Natural killer cell (primary cell): ENCODE results near the gene EBF3. TPM values are rescaled to one million over a fixed set of nuclear protein-coding genes. Genes with fewer than 3 reads are reported as not detected.

ENCODE experiments used
- ATAC-seq, 3 donors: fragments of 150-1000 bp in 2 of 3; fragments of 200-7000 bp in 1 of 3; cut with Tn5 transposase; 1 replicate in 1 of 3; 2 replicates in 2 of 3; pipeline ENCODE4 v1.10.0; 2021; ENCODE audit warnings: mild to moderate bottlenecking in 2 of 3, moderate library complexity in 2 of 3
- DNase-seq, 2 donors: peaks; one replicate each; pipeline versions ENCODE4 v3.0.0 to v3.0.0-alpha.2; 2013 to 2021; ENCODE audit warnings: mixed read lengths in 1 of 2
- H3K27ac ChIP-seq: one replicate; pipeline ENCODE4 v1.5.1; 2013; ENCODE audit warnings: mild to moderate bottlenecking, low read length
- H3K27me3 ChIP-seq: one replicate; pipeline ENCODE4 v1.6.1; 2013; ENCODE audit warnings: low read length; ENCODE audit not compliant: control insufficient read depth, insufficient read depth
- H3K36me3 ChIP-seq: one replicate; pipeline ENCODE4 v1.6.1; 2013; ENCODE audit warnings: low read length; ENCODE audit not compliant: control insufficient read depth, insufficient read depth
- H3K4me1 ChIP-seq: one replicate; pipeline ENCODE4 v1.6.1; 2013; ENCODE audit warnings: low read length; ENCODE audit not compliant: control insufficient read depth, insufficient read depth
- H3K4me3 ChIP-seq: one replicate; pipeline ENCODE4 v1.5.1; 2013; ENCODE audit warnings: low read length
- H3K9me3 ChIP-seq: one replicate; pipeline ENCODE4 v1.6.1; 2013; ENCODE audit warnings: low read length; ENCODE audit not compliant: control insufficient read depth, insufficient read depth
- H3K27ac Mint-ChIP-seq, 2 donors: one replicate each; pipeline ENCODE4 v1.8.0; 2022; ENCODE audit warnings: mild to moderate bottlenecking in 2 of 2, mixed read lengths in 2 of 2, moderate library complexity in 1 of 2
- H3K27me3 Mint-ChIP-seq, 2 donors: one replicate each; pipeline ENCODE4 v1.8.0; 2022; ENCODE audit warnings: low read depth in 2 of 2, mixed read lengths in 2 of 2
- H3K36me3 Mint-ChIP-seq: one replicate; pipeline ENCODE4 v1.8.0; 2022; ENCODE audit warnings: mixed read lengths
- H3K4me1 Mint-ChIP-seq, 2 donors: one replicate each; pipeline ENCODE4 v1.8.0; 2022; ENCODE audit warnings: mixed read lengths in 2 of 2
- H3K4me3 Mint-ChIP-seq: one replicate; pipeline ENCODE4 v1.8.0; 2022; ENCODE audit warnings: mild to moderate bottlenecking, moderate library complexity, mixed read lengths
- H3K9me3 Mint-ChIP-seq, 2 donors: one replicate each; pipeline ENCODE4 v1.8.0; 2022; ENCODE audit warnings: mixed read lengths in 2 of 2
- WGBS: methylation state at CpG from one replicate; pipeline ENCODE4 v1.1.7; 2013; ENCODE audit warnings: missing lambda C conversion rate; ENCODE audit not compliant: insufficient coverage; 5-methylcytosine and 5-hydroxymethylcytosine counted together
- intact Hi-C: fragments of 100-400 bp; cut with micrococcal nuclease; formaldehyde crosslinking; loops from one replicate; pipeline ENCODE4 v1.14.2; 2022
- total RNA-seq, 4 donors: library from RNA; stranded (reverse); fragments of 120-200 nt in 1 of 4; gene quantifications; one replicate each; pipeline versions ENCODE4 v1.2.3 to v1.2.4, GENCODE V29; 2013 to 2022
- TF ChIP-seq, protein P1 (sequence below): fragments of 200-600 bp; IDR thresholded peaks from one replicate; pipeline ENCODE4 v1.8.0; 2022; ENCODE audit warnings: antibody characterized with exemption

Gene EBF3
- total RNA-seq, 3 donors from 2014 or later (not counting 1 experiment from before 2014, with no cell fraction given): not detected

GRCh38 chr10:129900825-129901224 is 63.2 kb downstream of the EBF3 start:
- Histone ChIP-seq H3K27me3 (no peaks in the 10 kb centered on the region), H3K4me1 (no peaks in the 10 kb centered on the region), H3K36me3 (no peaks in the 10 kb centered on the region), H3K27ac (no peak overlapping the region), H3K9me3 (no peaks in the 10 kb centered on the region), H3K4me3 (no peak overlapping the region)
- H3K27me3 Mint-ChIP-seq: peaks cover 14 to 51% of the 10 kb centered on the region in 2 donors
- ATAC-seq: no peak
- WGBS: 94% methylated on average over 1 of the region's 1 CpG
- TF ChIP-seq, protein P1, sequence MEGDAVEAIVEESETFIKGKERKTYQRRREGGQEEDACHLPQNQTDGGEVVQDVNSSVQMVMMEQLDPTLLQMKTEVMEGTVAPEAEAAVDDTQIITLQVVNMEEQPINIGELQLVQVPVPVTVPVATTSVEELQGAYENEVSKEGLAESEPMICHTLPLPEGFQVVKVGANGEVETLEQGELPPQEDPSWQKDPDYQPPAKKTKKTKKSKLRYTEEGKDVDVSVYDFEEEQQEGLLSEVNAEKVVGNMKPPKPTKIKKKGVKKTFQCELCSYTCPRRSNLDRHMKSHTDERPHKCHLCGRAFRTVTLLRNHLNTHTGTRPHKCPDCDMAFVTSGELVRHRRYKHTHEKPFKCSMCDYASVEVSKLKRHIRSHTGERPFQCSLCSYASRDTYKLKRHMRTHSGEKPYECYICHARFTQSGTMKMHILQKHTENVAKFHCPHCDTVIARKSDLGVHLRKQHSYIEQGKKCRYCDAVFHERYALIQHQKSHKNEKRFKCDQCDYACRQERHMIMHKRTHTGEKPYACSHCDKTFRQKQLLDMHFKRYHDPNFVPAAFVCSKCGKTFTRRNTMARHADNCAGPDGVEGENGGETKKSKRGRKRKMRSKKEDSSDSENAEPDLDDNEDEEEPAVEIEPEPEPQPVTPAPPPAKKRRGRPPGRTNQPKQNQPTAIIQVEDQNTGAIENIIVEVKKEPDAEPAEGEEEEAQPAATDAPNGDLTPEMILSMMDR: no peak
- no peaks in the 10 kb centered on the region for H3K9me3 Mint-ChIP-seq
- H3K4me1 Mint-ChIP-seq: no peaks in the 10 kb centered on the region
- H3K27ac Mint-ChIP-seq: no peak overlapping the region
- H3K4me3 Mint-ChIP-seq: no peak overlapping the region
- no peak for DNase-seq
- intact Hi-C loops: loop anchor here (10.0 kb wide), 1 partner anchor 204 kb away; no protein-coding TSS in a partner anchor
- no peaks in the 10 kb centered on the region for H3K36me3 Mint-ChIP-seq

- no peaks in the 10 kb centered on the region for H3K9me3 Mint-ChIP-seq
- H3K9me3 ChIP-seq: no peaks in the 10 kb centered on the region
- TF ChIP-seq, protein P1: no peak
- H3K27ac Mint-ChIP-seq: no peak overlapping the region
- ATAC-seq (no peak), DNase-seq (no peak)
- H3K4me3 Mint-ChIP-seq: no peak overlapping the region
- peaks cover 14 to 54% of the 10 kb centered on the region in 2 donors for H3K27me3 Mint-ChIP-seq
- intact Hi-C loops: loop anchor here (10.0 kb wide), 1 partner anchor 205 kb away; no protein-coding TSS in a partner anchor
- WGBS: 86% methylated on average over 22 of the region's 22 CpGs
- H3K4me3 ChIP-seq: no peak overlapping the region
- no peaks in the 10 kb centered on the region for H3K4me1 ChIP-seq
- no peaks in the 10 kb centered on the region for H3K4me1 Mint-ChIP-seq
- no peaks in the 10 kb centered on the region for H3K27me3 ChIP-seq
- H3K36me3 ChIP-seq: no peaks in the 10 kb centered on the region
- H3K27ac ChIP-seq: no peak overlapping the region
- H3K36me3 Mint-ChIP-seq: no peaks in the 10 kb centered on the region
Observed at GRCh38 chr10:129899276-129900130, 64.6 kb downstream of the EBF3 start.

- no peak overlapping the region for H3K27ac Mint-ChIP-seq
- H3K4me1 ChIP-seq: no peaks in the 10 kb centered on the region
- H3K36me3 ChIP-seq: no peaks in the 10 kb centered on the region
- no peaks in the 10 kb centered on the region for H3K9me3 Mint-ChIP-seq
- TF ChIP-seq, protein P1: no peak
- H3K27ac ChIP-seq: no peak overlapping the region
- H3K4me1 Mint-ChIP-seq: no peaks in the 10 kb centered on the region
- WGBS: 72% methylated on average over 38 of the region's 38 CpGs
- no peak for DNase-seq
- H3K27me3 Mint-ChIP-seq: peaks cover 9 to 54% of the 10 kb centered on the region in 2 donors
- no peaks in the 10 kb centered on the region for H3K9me3 ChIP-seq
- no peak overlapping the region for H3K4me3 ChIP-seq
- H3K36me3 Mint-ChIP-seq: no peaks in the 10 kb centered on the region
- ATAC-seq: no peak
- H3K27me3 ChIP-seq: no peaks in the 10 kb centered on the region
- H3K4me3 Mint-ChIP-seq: no peak overlapping the region
- intact Hi-C loops: no loop called here
Observed at GRCh38 chr10:129898706-129899268, 65.3 kb downstream of the EBF3 start.
